Endodermal cell (in vitro differentiated cells): Measurements from ENCODE around the gene E2F2. TPM values are rescaled to one million over a fixed set of nuclear protein-coding genes. Genes with fewer than 3 reads are reported as not detected.

ENCODE experiments used
- DNase-seq: peaks from one replicate; pipeline ENCODE4 v3.0.0-alpha.2; 2017
- H3K27ac ChIP-seq: 2 replicates; pipeline ENCODE4 v1.5.1; 2013; ENCODE audit warnings: mild to moderate bottlenecking, low read depth, low read length, moderate library complexity
- H3K27me3 ChIP-seq: 2 replicates; pipeline ENCODE4 v1.6.1; 2013; ENCODE audit warnings: mild to moderate bottlenecking, low read length, moderate library complexity; ENCODE audit not compliant: insufficient read depth, control insufficient read depth, poor library complexity, severe bottlenecking
- H3K36me3 ChIP-seq: 2 replicates; pipeline ENCODE4 v1.7.0; 2013; ENCODE audit warnings: mild to moderate bottlenecking, low read length, moderate library complexity; ENCODE audit not compliant: control insufficient read depth, insufficient read depth
- H3K4me1 ChIP-seq: one replicate; pipeline ENCODE4 v1.7.0; 2013; ENCODE audit warnings: low read length; ENCODE audit not compliant: control insufficient read depth, insufficient read depth
- H3K4me3 ChIP-seq: 2 replicates; pipeline ENCODE4 v1.5.1; 2013; ENCODE audit warnings: mild to moderate bottlenecking, low read length, moderate library complexity
- H3K9ac ChIP-seq: 2 replicates; pipeline ENCODE4 v1.6.1; 2013; ENCODE audit warnings: mild to moderate bottlenecking, low read length, moderate library complexity; ENCODE audit not compliant: poor library complexity, severe bottlenecking; ENCODE audit errors: extremely low read depth
- H3K9me3 ChIP-seq: 2 replicates; pipeline ENCODE4 v1.6.1; 2013; ENCODE audit warnings: mild to moderate bottlenecking, low read length, moderate library complexity; ENCODE audit not compliant: control insufficient read depth
- H3K27ac Mint-ChIP-seq: 2 replicates; pipeline ENCODE4 v1.8.0; 2020; ENCODE audit warnings: mixed read lengths
- H3K27me3 Mint-ChIP-seq: 2 replicates; pipeline ENCODE4 v1.8.0; 2021; ENCODE audit warnings: mild to moderate bottlenecking, mixed read lengths; ENCODE audit not compliant: insufficient read depth
- H3K36me3 Mint-ChIP-seq: 2 replicates; pipeline ENCODE4 v1.8.0; 2020; ENCODE audit warnings: low read depth, mixed read lengths
- H3K4me1 Mint-ChIP-seq: 2 replicates; pipeline ENCODE4 v1.8.0; 2020; ENCODE audit warnings: mixed read lengths
- H3K4me3 Mint-ChIP-seq: 2 replicates; pipeline ENCODE4 v1.8.0; 2020; ENCODE audit warnings: mild to moderate bottlenecking, moderate library complexity, mixed read lengths
- H3K9me3 Mint-ChIP-seq: 2 replicates; pipeline ENCODE4 v1.8.0; 2020; ENCODE audit warnings: mild to moderate bottlenecking, mixed read lengths
- WGBS, 2 experiments: methylation state at CpG; one replicate each; pipeline versions ENCODE4 v1.1.5 to v1.1.7; 2013; ENCODE audit warnings: missing lambda C conversion rate in 2 of 2, mixed read lengths in 1 of 2; ENCODE audit not compliant: insufficient coverage in 1 of 2, insufficient read length in 1 of 2; 5-methylcytosine and 5-hydroxymethylcytosine counted together
- total RNA-seq, 2 donors: library from RNA; stranded (reverse); fragmentation: NEBNext Ultra II Directional in 1 of 2; extraction: Animal tissue kit (Norgen Biotek cat#: 25700) in 1 of 2; gene quantifications; 2 replicates in 1 of 2; 3 replicates in 1 of 2; pipeline ENCODE4 v1.2.1, GENCODE V29; 2021
- TF ChIP-seq, protein P1 (sequence below): fragments of 200-600 bp; sonication (generic); conservative IDR thresholded peaks from 2 replicates; pipeline ENCODE4 v1.5.0; 2021; ENCODE audit warnings: antibody characterized with exemption, mild to moderate bottlenecking

E2F2 gene
- total RNA-seq, 2 donors from 2014 or later, result 7.3 to 9.8 TPM

DNA sequence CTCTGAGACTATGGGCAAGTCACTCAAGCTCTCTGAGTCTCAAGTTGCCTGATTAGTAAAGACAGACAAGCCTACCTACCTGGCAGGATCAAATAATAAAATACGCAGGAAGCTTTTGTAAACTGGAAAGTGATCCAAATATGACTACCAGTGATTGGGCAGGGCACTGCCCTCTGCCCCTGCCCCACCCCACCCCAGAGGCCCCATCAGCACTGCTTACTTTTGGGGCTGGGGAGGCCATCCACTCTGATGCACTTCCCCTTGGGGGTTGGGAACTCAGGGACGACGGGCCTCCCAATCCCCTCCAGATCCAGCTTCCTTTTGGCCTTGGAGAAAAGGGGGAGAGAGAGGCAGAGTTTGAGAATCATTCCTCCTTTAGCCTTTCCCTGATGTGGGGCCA lies 6.9 kb downstream of the E2F2 start:
- WGBS, 2 experiments, result 87% methylated on average over 3 of the region's 3 CpGs; no CpG with 5 or more reads in 1 of the 2 experiments
- H3K27me3 Mint-ChIP-seq, result peaks cover 6% of the 10 kb centered on the region
- no peaks in the 10 kb centered on the region for H3K9me3 Mint-ChIP-seq

DNA sequence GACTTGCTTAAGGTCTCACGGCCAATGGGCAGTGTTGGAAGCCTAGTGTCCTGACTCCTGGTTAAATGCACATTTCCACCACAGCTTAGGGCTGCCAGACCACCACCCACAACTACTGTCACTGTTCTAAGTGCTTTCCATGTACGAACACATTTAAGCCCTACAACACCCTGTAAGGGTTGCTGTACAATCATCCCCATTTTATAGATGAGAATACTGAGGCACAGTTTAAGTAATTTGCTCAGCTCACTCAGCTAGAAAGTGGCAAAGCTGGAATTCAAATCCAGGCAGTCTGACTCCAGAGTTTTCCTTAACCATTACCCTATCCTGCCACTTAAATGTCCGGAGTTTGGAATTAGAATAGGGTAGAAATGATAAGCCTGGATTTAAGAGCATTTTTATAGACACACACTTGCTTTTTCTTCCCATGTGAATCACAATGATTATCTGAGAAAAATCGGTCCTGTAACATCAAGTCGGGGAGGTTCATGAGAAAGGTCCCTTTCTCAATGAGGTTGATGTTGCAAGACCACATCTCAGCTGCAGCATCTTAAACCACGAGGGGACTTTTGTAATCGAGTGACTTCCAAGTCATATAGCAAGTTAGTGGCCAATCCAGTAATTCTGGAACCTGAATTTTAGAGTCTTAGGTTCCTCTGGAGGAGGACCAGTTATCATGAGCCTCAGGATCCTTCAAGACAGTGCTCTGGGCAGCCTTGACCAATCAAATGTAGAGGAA lies 8.6 kb downstream of the E2F2 start:
- 95 to 96% methylated on average over 6 of the region's 7 CpGs for WGBS, 2 experiments

More for the DNA sequence above, 6.9 kb downstream of the E2F2 start:
- no peak overlapping the region for H3K9ac ChIP-seq
- H3K27ac Mint-ChIP-seq, result no peak overlapping the region
- TF ChIP-seq, protein P1, sequence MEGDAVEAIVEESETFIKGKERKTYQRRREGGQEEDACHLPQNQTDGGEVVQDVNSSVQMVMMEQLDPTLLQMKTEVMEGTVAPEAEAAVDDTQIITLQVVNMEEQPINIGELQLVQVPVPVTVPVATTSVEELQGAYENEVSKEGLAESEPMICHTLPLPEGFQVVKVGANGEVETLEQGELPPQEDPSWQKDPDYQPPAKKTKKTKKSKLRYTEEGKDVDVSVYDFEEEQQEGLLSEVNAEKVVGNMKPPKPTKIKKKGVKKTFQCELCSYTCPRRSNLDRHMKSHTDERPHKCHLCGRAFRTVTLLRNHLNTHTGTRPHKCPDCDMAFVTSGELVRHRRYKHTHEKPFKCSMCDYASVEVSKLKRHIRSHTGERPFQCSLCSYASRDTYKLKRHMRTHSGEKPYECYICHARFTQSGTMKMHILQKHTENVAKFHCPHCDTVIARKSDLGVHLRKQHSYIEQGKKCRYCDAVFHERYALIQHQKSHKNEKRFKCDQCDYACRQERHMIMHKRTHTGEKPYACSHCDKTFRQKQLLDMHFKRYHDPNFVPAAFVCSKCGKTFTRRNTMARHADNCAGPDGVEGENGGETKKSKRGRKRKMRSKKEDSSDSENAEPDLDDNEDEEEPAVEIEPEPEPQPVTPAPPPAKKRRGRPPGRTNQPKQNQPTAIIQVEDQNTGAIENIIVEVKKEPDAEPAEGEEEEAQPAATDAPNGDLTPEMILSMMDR, result no peak
- peaks cover 8% of the 10 kb centered on the region for H3K36me3 ChIP-seq
- H3K27ac ChIP-seq, result no peak overlapping the region
- no peak for DNase-seq
- H3K4me1 Mint-ChIP-seq, result no peaks in the 10 kb centered on the region
- H3K27me3 ChIP-seq, result peaks cover under 1% of the 10 kb centered on the region
- no peaks in the 10 kb centered on the region for H3K9me3 ChIP-seq
- no peaks in the 10 kb centered on the region for H3K4me1 ChIP-seq
- H3K4me3 ChIP-seq, result no peak overlapping the region
- H3K36me3 Mint-ChIP-seq, result peaks cover 10% of the 10 kb centered on the region
- H3K4me3 Mint-ChIP-seq, result no peak overlapping the region

DNA sequence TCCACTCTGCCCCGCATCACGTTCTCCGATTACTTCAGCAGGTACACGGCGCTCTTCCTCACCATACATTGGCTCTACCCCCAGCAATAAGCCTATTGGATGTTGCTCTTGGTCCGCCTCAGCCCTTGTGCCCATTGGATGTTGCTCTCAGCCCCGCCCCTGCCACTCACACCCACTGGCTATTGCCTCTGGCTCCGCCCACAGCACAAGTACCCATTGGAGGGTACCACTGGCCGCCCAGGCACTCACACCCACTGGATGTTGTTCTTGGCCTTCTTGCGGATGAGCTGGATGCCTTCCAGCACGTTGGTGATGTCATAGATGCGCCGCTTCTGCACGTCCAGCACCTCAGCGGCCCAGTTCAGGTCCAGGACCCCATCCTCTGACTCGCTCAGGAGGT lies 9.4 kb downstream of the E2F2 start:
- DNase-seq, result peak; percentile 73

More for the DNA sequence above, 8.6 kb downstream of the E2F2 start:
- Histone ChIP-seq H3K9ac (no peak overlapping the region), H3K9me3 (no peaks in the 10 kb centered on the region), H3K27ac (no peak overlapping the region), H3K4me1 (no peaks in the 10 kb centered on the region), H3K27me3 (no peaks in the 10 kb centered on the region), H3K4me3 (no peak overlapping the region), H3K36me3 (peaks cover 8% of the 10 kb centered on the region)
- no peak overlapping the region for H3K27ac Mint-ChIP-seq
- TF ChIP-seq, protein P1, result no peak
- no peaks in the 10 kb centered on the region for H3K4me1 Mint-ChIP-seq
- no peak overlapping the region for H3K4me3 Mint-ChIP-seq
- H3K9me3 Mint-ChIP-seq, result no peaks in the 10 kb centered on the region
- no peak for DNase-seq
- H3K27me3 Mint-ChIP-seq, result no peaks in the 10 kb centered on the region
- peaks cover 10% of the 10 kb centered on the region for H3K36me3 Mint-ChIP-seq

More for the DNA sequence above, 9.4 kb downstream of the E2F2 start:
- no peak overlapping the region for H3K9ac ChIP-seq
- TF ChIP-seq, protein P1, result no peak
- no peak overlapping the region for H3K4me3 ChIP-seq
- no peaks in the 10 kb centered on the region for H3K9me3 Mint-ChIP-seq
- H3K36me3 Mint-ChIP-seq, result peaks cover 10% of the 10 kb centered on the region
- no peaks in the 10 kb centered on the region for H3K4me1 Mint-ChIP-seq
- no peaks in the 10 kb centered on the region for H3K27me3 Mint-ChIP-seq
- no peaks in the 10 kb centered on the region for H3K9me3 ChIP-seq
- H3K4me3 Mint-ChIP-seq, result no peak overlapping the region
- 92% methylated on average over 16 of the region's 16 CpGs for whole genome bisulfite sequencing, 2 experiments
- no peaks in the 10 kb centered on the region for H3K27me3 ChIP-seq
- H3K36me3 ChIP-seq, result peaks cover 8% of the 10 kb centered on the region
- H3K4me1 ChIP-seq, result no peaks in the 10 kb centered on the region
- no peak overlapping the region for H3K27ac ChIP-seq
- H3K27ac Mint-ChIP-seq, result no peak overlapping the region
